Ishikawa (cell line): Measurements from ENCODE around the gene LGR4.

Experiments
- CREB1 ChIP-seq: IDR thresholded peaks from 2 replicates; pipeline ENCODE4 v1.6.1; 2012; ENCODE audit warnings: low read depth
- EGR1 ChIP-seq: IDR thresholded peaks from 2 replicates; pipeline ENCODE4 v1.6.1; 2012
- EP300 ChIP-seq: IDR thresholded peaks from 2 replicates; pipeline ENCODE4 v1.6.1; 2012; ENCODE audit warnings: borderline replicate concordance
- FOXM1 ChIP-seq: IDR thresholded peaks from 2 replicates; pipeline ENCODE4 v1.6.1; 2012; ENCODE audit warnings: low read depth, borderline replicate concordance
- NFIC ChIP-seq: IDR thresholded peaks from 2 replicates; pipeline ENCODE4 v1.6.1; 2012
- RAD21 ChIP-seq: IDR thresholded peaks from 2 replicates; pipeline ENCODE4 v1.6.1; 2012; ENCODE audit warnings: low read depth
- TAF1 ChIP-seq: IDR thresholded peaks from 2 replicates; pipeline ENCODE4 v1.6.1; 2012; ENCODE audit warnings: low read depth, mild to moderate bottlenecking
- TCF12 ChIP-seq: IDR thresholded peaks from 2 replicates; pipeline ENCODE4 v1.6.1; 2012; ENCODE audit warnings: low read depth
- TEAD4 ChIP-seq: IDR thresholded peaks from 2 replicates; pipeline ENCODE4 v1.6.1; 2012
- YY1 ChIP-seq: IDR thresholded peaks from 2 replicates; pipeline ENCODE4 v1.6.1; 2012; ENCODE audit warnings: low read depth
- ZBTB7A ChIP-seq: IDR thresholded peaks from 2 replicates; pipeline ENCODE4 v1.6.1; 2012; ENCODE audit warnings: low read depth
- TF ChIP-seq, protein P1 (sequence below): IDR thresholded peaks from 2 replicates; pipeline ENCODE4 v1.6.1; 2012
- TF ChIP-seq, protein P2 (sequence below): IDR thresholded peaks from 2 replicates; pipeline ENCODE4 v1.6.1; 2012; ENCODE audit warnings: low read depth, mild to moderate bottlenecking
- TF ChIP-seq, protein P3 (sequence below): IDR thresholded peaks from 2 replicates; pipeline ENCODE4 v1.6.1; 2012

DNA sequence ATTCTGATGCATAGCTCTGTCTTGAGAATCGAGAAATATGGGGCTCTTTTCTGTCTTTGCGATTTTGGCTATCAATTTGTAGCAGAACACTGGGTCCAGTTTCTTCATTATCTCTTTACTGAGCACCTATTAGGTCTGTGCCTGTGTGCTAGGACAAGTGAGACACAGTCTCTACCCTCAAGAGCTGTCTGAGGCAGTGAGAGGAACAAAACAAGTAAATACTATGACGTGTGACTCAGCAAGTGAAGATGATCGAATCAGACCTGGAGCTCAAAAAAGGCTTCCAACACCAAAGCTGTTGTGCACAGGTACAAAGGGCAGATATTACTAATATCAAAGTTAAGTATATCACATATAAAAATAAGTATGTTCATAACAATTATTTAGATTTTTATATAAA, 52.4 kb downstream of the LGR4 start:
- no peak for TF ChIP-seq CREB1
- TF ChIP-seq EP300: no peak
- TF ChIP-seq TAF1: no peak
- TF ChIP-seq EGR1: no peak
- no peak for TF ChIP-seq TCF12
- no peak for TF ChIP-seq FOXM1
- no peak for TF ChIP-seq TEAD4
- no peak for TF ChIP-seq YY1
- TF ChIP-seq, protein P1, sequence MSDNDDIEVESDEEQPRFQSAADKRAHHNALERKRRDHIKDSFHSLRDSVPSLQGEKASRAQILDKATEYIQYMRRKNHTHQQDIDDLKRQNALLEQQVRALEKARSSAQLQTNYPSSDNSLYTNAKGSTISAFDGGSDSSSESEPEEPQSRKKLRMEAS: no peak
- TF ChIP-seq RAD21: no peak
- TF ChIP-seq, protein P2, sequence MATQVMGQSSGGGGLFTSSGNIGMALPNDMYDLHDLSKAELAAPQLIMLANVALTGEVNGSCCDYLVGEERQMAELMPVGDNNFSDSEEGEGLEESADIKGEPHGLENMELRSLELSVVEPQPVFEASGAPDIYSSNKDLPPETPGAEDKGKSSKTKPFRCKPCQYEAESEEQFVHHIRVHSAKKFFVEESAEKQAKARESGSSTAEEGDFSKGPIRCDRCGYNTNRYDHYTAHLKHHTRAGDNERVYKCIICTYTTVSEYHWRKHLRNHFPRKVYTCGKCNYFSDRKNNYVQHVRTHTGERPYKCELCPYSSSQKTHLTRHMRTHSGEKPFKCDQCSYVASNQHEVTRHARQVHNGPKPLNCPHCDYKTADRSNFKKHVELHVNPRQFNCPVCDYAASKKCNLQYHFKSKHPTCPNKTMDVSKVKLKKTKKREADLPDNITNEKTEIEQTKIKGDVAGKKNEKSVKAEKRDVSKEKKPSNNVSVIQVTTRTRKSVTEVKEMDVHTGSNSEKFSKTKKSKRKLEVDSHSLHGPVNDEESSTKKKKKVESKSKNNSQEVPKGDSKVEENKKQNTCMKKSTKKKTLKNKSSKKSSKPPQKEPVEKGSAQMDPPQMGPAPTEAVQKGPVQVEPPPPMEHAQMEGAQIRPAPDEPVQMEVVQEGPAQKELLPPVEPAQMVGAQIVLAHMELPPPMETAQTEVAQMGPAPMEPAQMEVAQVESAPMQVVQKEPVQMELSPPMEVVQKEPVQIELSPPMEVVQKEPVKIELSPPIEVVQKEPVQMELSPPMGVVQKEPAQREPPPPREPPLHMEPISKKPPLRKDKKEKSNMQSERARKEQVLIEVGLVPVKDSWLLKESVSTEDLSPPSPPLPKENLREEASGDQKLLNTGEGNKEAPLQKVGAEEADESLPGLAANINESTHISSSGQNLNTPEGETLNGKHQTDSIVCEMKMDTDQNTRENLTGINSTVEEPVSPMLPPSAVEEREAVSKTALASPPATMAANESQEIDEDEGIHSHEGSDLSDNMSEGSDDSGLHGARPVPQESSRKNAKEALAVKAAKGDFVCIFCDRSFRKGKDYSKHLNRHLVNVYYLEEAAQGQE: no peak
- TF ChIP-seq, protein P3, sequence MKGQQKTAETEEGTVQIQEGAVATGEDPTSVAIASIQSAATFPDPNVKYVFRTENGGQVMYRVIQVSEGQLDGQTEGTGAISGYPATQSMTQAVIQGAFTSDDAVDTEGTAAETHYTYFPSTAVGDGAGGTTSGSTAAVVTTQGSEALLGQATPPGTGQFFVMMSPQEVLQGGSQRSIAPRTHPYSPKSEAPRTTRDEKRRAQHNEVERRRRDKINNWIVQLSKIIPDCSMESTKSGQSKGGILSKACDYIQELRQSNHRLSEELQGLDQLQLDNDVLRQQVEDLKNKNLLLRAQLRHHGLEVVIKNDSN: no peak
- no peak for TF ChIP-seq ZBTB7A
- TF ChIP-seq NFIC: no peak
